ENCODE data around the gene CTRB1.

- no peak for TF ChIP-seq CTCF (IDR thresholded peaks at IDR 0.05)
- TF ChIP-seq POLR2A (IDR thresholded peaks at IDR 0.05): no peak
- no peak for TF ChIP-seq EP300 (IDR thresholded peaks at IDR 0.05)
Observed at GRCh38 chr16:75179208-75179607, 39.6 kb upstream of the CTRB1 start.

Measured in gastroesophageal sphincter (tissue), 3 donors.